Frontal cortex (tissue), 4 donors: ENCODE results near the gene ANK2. TPM values are rescaled to one million over a fixed set of nuclear protein-coding genes. Genes with fewer than 3 reads are reported as not detected.

Experiments
- DNase-seq, 2 donors: peaks; one replicate each; pipeline ENCODE4 v3.0.0; 2012; ENCODE audit warnings: low spot score in 2 of 2
- FAIRE-seq: peaks from 2 replicates; lab custom pipeline; 2012; peaks lifted over from hg19 to GRCh38; lab: Jason Lieb, UNC
- total RNA-seq: library from RNA; depleted of rRNA; stranded (reverse); fragments of >200 nt; gene quantifications from one replicate; pipeline ENCODE4 v1.2.3, GENCODE V29; 2014
- donor health status: control.
- donor health status: control.
- donor health status: control.

Gene ANK2
- total RNA-seq, 1 donor from 2014 or later, result 477 TPM

DNA sequence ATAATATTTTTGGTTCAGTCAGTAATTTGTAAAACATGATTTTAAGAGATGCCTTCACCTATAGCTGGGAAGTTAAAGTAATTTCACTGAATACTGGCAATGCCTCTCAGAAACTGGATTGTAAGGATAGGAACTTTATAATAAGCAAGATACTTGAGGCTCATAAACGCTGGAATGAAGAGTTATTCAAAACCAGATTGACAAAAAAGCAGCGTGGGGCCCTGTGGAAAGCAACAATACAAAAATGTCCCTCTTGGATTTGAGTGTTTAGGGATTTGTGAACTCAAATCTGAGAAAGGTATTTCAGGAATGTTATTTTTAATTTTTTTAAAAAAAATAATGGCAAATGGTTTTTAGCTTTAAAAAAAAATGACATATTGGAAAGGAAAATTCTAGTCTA, 94.6 kb downstream of the ANK2 start:
- no peak for FAIRE-seq
- DNase-seq, result no peak

DNA sequence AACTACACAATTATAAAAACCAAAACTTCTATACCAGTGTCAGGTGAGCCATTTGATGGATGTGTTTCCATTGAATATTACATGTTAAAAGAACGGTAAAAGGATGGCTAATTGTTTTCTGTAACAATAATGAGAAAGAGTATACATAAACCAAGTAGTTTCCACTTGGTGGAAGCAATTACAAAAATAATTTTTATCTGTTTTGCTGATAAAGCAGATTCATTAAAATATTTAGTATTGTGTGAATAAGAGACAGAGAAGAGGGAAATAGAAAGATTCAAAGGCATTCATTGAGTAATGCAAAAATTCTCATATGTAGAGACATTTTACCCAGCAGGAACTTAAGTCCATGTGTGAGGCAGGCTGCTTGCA, 95.7 kb downstream of the ANK2 start:
- FAIRE-seq, result no peak
- DNase-seq, result no peak

- FAIRE-seq, result no peak
Observed at GRCh38 chr4:113145519-113146291, 96.3 kb downstream of the ANK2 start.

DNA sequence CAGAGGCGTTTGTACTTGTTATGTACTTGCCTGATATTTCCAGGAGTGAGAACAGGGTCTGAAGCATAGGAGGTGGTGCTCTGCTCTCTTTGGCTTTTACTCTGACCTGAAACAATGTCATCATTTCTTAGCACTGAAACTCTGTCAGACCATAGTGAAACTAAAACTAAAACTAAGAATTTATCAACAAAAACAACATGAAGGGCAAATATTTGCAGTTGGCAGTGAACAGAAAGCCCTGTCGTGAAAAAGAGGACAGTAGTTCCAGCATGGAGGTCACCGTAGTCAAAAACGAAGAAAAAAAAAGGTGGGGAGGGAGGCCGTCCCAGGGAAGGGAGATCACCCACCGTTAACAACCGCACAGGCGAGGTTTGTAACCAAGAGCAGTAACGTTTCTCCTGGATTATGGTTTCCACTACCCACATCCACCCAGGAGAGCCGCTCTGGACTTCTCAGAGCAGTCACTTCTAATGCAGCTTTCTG, 97.5 kb downstream of the ANK2 start:
- DNase-seq (no peak), FAIRE-seq (no peak)

More at GRCh38 chr4:113145519-113146291, 96.3 kb downstream of the ANK2 start:
- no peak for DNase-seq

DNA sequence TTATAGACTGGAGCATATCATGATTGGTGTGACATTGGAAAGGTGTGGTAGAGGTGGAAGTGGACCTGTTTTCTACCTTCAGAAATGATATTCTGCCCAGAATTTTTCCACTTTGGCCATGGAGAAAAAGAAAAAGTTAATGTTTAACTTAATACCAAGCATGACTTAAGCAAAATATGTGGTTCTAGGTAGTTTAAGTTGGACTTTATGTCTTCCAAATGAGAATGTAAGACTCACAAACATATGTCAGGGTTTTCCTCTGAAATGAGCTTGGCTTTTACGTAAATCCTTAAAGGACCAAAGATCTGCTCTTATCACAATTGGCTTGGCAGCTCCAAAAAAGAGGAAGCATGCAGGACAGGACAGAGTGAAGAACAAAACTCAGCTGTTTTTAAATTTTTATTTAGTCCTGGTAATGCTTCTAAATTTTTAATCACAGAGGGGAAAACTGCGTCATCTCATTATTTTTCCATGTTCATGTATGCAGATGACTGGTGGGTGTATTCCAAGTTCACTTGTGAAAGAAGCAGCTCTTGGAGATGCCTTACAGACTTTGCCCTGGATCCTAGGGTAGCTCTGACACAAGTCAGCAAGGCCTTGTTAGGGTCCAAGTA, 98.2 kb downstream of the ANK2 start:
- no peak for DNase-seq
- no peak for FAIRE-seq

GRCh38 chr4:113148925-113149324, 99.5 kb downstream of the ANK2 start:
- DNase-seq, result no peak
- FAIRE-seq, result no peak

- FAIRE-seq (no peak), DNase-seq (no peak)
Observed at GRCh38 chr4:113153529-113154101, 104.2 kb downstream of the ANK2 start.

DNA sequence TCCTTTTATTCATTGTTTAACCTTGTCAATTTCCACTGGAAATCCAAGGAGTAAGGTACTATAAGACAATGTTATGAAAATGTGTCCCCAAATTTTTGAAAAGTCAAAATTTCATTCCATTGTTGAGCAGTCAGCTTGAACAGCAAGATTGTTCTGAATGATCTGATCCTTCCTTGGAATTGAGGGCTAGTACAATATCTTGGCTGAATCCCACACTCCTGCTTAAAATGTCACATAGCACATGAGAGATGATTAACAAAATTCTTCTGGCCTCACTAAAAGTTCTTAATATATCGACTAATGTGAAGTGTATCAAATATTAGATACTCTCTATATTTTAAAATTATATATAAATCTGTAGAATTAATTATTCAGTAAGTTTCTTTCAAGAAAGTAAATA, 104.8 kb downstream of the ANK2 start:
- FAIRE-seq (no peak), DNase-seq (no peak)

GRCh38 chr4:113157086-113157857, 107.8 kb downstream of the ANK2 start:
- no peak for FAIRE-seq
- DNase-seq, result no peak

GRCh38 chr4:113159942-113160545, 110.6 kb downstream of the ANK2 start:
- no peak for FAIRE-seq
- no peak for DNase-seq

GRCh38 chr4:113160548-113160947, 111.1 kb downstream of the ANK2 start:
- DNase-seq, result no peak
- no peak for FAIRE-seq

DNA sequence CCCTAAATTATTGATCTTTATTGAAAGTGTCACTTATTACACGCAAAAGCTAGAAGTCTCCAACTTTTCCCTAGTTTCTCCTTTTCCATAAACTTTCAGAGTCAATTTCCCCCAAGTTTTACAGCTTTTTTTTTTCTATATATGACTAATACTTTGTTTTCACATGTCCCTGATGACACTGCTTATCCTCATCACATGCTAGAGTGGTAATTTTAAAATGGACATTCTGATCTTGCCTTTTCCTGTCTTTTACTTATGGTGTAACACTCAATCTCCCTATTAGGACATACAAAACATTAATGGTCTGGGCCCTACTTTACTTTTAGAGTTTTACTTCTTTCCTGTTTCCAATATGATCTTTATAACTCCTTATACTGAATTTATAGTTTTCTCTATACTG, 112.6 kb downstream of the ANK2 start:
- no peak for FAIRE-seq
- DNase-seq, result no peak

- no peak for DNase-seq
- FAIRE-seq, result no peak
Observed at GRCh38 chr4:113169368-113169767, 119.9 kb downstream of the ANK2 start.

GRCh38 chr4:113170115-113170804, 120.8 kb downstream of the ANK2 start:
- FAIRE-seq (no peak), DNase-seq (no peak)

DNA sequence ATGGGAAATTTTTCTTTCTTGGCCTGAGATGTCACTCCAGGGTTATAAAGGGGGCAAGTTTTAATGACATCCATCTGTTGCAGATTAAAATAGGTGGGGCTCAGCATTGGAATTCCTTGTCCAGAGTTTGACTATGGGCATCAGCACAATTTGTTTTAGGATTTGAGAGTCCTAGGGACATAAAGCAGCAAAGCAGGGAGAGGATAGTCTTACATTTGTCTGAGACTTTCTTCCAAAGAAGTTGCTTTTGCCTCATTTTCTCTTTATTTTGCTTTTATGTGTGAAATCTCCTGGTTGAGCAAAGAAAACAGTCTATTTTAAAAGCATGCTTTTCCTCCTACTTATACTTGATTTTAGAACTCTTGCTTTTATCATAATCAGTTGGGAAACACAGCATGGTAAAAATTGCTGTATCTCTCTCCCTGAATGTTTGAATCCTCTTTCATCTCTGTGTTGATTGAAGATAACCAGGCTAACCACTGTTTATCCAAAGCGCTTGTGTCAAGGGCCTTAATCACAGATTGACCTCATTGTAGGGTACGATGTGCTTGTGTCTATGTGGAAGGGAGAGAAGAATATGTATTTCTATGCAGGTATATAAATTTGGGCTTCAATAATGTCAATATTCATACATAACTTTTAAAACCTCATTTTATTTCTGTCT, 121.5 kb downstream of the ANK2 start:
- DNase-seq (no peak), FAIRE-seq (no peak)

- FAIRE-seq, result no peak
- no peak for DNase-seq
Observed at GRCh38 chr4:113173126-113173792, 123.8 kb downstream of the ANK2 start.

GRCh38 chr4:113173793-113174264, 124.4 kb downstream of the ANK2 start:
- no peak for DNase-seq
- FAIRE-seq, result no peak

DNA sequence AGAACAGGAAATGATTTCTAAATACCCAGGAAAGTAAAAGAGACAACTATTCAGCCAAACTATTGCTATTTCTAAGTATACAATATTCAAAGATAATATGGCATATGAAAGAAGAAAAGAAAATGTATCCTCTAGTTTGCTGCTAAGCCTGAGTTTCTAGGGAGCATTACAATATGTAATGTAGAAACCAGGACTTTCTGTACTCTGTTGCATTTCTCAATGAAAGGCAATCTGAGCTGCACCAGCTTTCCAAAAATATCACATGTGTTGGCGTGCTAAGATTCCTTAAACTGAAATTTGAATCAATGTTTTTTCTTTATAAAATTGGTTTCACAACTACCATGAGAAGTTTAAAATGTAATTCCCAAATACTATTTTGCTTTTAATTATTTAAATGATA, 129.6 kb downstream of the ANK2 start:
- DNase-seq (no peak), FAIRE-seq (no peak)
